CD4-positive, alpha-beta T cell (primary cell): Measurements from ENCODE around the gene CPNE4. TPM values are rescaled to one million over a fixed set of nuclear protein-coding genes. Genes with fewer than 3 reads are reported as not detected.

ENCODE experiments used
- ATAC-seq: fragments of 200-7000 bp; cut with Tn5 transposase; one replicate; pipeline ENCODE4 v1.10.0; 2022; ENCODE audit warnings: mild to moderate bottlenecking; ENCODE audit not compliant: poor library complexity
- CTCF ChIA-PET: fragments of 350-600 bp; sonication (Branson Sonifier 250); formaldehyde crosslinking; loops from one replicate; lab custom pipeline; 2021; ENCODE audit warnings: antibody characterized with exemption, inconsistent platforms; lab: Charles Lee
- POLR2A ChIA-PET: fragments of 350-600 bp; sonication (Branson Sonifier 250); formaldehyde crosslinking; loops from one replicate; lab custom pipeline; 2021; ENCODE audit warnings: antibody characterized with exemption, inconsistent platforms; lab: Charles Lee
- DNase-seq, 14 experiments: peaks; one replicate each; pipeline ENCODE4 v3.0.0-alpha.2; 2013 to 2020; ENCODE audit warnings: mixed read lengths in 2 of 14
- H3K27ac ChIP-seq, 2 donors: one replicate each; pipeline versions ENCODE4 v1.5.1 to v1.7.0; 2013; ENCODE audit warnings: low read length in 2 of 2, low read depth in 1 of 2, mild to moderate bottlenecking in 1 of 2
- H3K27me3 ChIP-seq, 2 experiments: 1 replicate in 1 of 2; 2 replicates in 1 of 2; pipeline versions ENCODE4 v1.6.1 to v1.7.0; 2013; ENCODE audit warnings: low read length in 2 of 2, control low read depth in 1 of 2, mild to moderate bottlenecking in 1 of 2, moderate library complexity in 1 of 2; ENCODE audit not compliant: insufficient read depth in 2 of 2, control insufficient read depth in 1 of 2
- H3K36me3 ChIP-seq: one replicate; pipeline ENCODE4 v1.6.1; 2013; ENCODE audit warnings: low read length, control low read depth; ENCODE audit not compliant: insufficient read depth
- H3K4me1 ChIP-seq: one replicate; pipeline ENCODE4 v1.6.1; 2013; ENCODE audit warnings: low read length, control low read depth; ENCODE audit not compliant: insufficient read depth
- H3K4me3 ChIP-seq: one replicate; pipeline ENCODE4 v1.5.1; 2013; ENCODE audit warnings: mild to moderate bottlenecking, low read length, moderate library complexity
- H3K9me3 ChIP-seq, 2 experiments: 1 replicate in 1 of 2; 2 replicates in 1 of 2; pipeline versions ENCODE4 v1.6.1 to v1.7.0; 2013; ENCODE audit warnings: low read length in 2 of 2, mild to moderate bottlenecking in 2 of 2, control low read depth in 1 of 2, moderate library complexity in 1 of 2; ENCODE audit not compliant: control insufficient read depth in 1 of 2, insufficient read depth in 1 of 2
- H3K27ac Mint-ChIP-seq: one replicate; pipeline ENCODE4 v1.8.0; 2020; ENCODE audit warnings: mixed read lengths
- H3K27me3 Mint-ChIP-seq: one replicate; pipeline ENCODE4 v1.8.0; 2021; ENCODE audit warnings: mixed read lengths
- H3K36me3 Mint-ChIP-seq: one replicate; pipeline ENCODE4 v1.8.0; 2021; ENCODE audit warnings: low read depth, mixed read lengths
- H3K4me1 Mint-ChIP-seq: one replicate; pipeline ENCODE4 v1.8.0; 2021; ENCODE audit warnings: low read depth, mixed read lengths
- H3K4me3 Mint-ChIP-seq: one replicate; pipeline ENCODE4 v1.8.0; 2020; ENCODE audit warnings: mild to moderate bottlenecking, mixed read lengths
- H3K9me3 Mint-ChIP-seq: one replicate; pipeline ENCODE4 v1.8.0; 2020; ENCODE audit warnings: mixed read lengths
- CTCF ChIP-seq: fragments of 200-600 bp; IDR thresholded peaks from one replicate; pipeline ENCODE4 v1.8.0; 2022; ENCODE audit warnings: antibody characterized with exemption, mild to moderate bottlenecking
- intact Hi-C, 2 experiments: fragments of 100-400 bp; cut with DNase I in 1 of 2; cut with micrococcal nuclease in 1 of 2; formaldehyde crosslinking; loops; one replicate each; pipeline versions ENCODE4 v1.15.1 to v1.9.0; 2023 to 2025; cut with DNase I, micrococcal nuclease
- total RNA-seq, 174 experiments: library from RNA in 2 of 174; stranded (reverse) in 2 of 174; gene quantifications; one replicate each; pipeline ENCODE4 v1.2.3 and lab custom pipeline; 2021 to 2026

CPNE4 gene
- total RNA-seq, 2 experiments from 2014 or later = not detected

- intact Hi-C loops = no loop called here
- H3K9me3 ChIP-seq = no peaks in the 10 kb centered on the region
- no peaks in the 10 kb centered on the region for H3K36me3 ChIP-seq
- Mint-ChIP-seq H3K9me3 (no peaks in the 10 kb centered on the region), H3K27me3 (peaks cover 14% of the 10 kb centered on the region), H3K4me3 (no peak overlapping the region), H3K27ac (no peak overlapping the region), H3K4me1 (no peaks in the 10 kb centered on the region), H3K36me3 (no peaks in the 10 kb centered on the region)
- H3K27me3 ChIP-seq = no peaks in the 10 kb centered on the region
- POLR2A ChIA-PET = no interaction called here
- DNase-seq (no peak), ATAC-seq (no peak)
- CTCF ChIA-PET = no interaction called here
- no peak overlapping the region for H3K27ac ChIP-seq
- no peak for TF ChIP-seq CTCF
- H3K4me3 ChIP-seq = no peak overlapping the region
- no peaks in the 10 kb centered on the region for H3K4me1 ChIP-seq
These were observed 230.2 kb downstream of the CPNE4 start for GRCh38 chr3:131804565-131805133.

GRCh38 chr3:131803113-131803512 is 231.7 kb downstream of the CPNE4 start:
- H3K9me3 ChIP-seq = no peaks in the 10 kb centered on the region
- no peaks in the 10 kb centered on the region for H3K36me3 ChIP-seq
- TF ChIP-seq CTCF = no peak
- H3K27me3 ChIP-seq = no peaks in the 10 kb centered on the region
- ATAC-seq = no peak
- Mint-ChIP-seq H3K27ac (no peak overlapping the region), H3K4me3 (no peak overlapping the region), H3K36me3 (no peaks in the 10 kb centered on the region), H3K27me3 (peaks cover 14% of the 10 kb centered on the region), H3K4me1 (no peaks in the 10 kb centered on the region), H3K9me3 (no peaks in the 10 kb centered on the region)
- no peak overlapping the region for H3K27ac ChIP-seq
- CTCF ChIA-PET = no interaction called here
- no peak overlapping the region for H3K4me3 ChIP-seq
- intact Hi-C loops = no loop called here
- POLR2A ChIA-PET = no interaction called here
- DNase-seq = no peak
- H3K4me1 ChIP-seq = no peaks in the 10 kb centered on the region

DNA sequence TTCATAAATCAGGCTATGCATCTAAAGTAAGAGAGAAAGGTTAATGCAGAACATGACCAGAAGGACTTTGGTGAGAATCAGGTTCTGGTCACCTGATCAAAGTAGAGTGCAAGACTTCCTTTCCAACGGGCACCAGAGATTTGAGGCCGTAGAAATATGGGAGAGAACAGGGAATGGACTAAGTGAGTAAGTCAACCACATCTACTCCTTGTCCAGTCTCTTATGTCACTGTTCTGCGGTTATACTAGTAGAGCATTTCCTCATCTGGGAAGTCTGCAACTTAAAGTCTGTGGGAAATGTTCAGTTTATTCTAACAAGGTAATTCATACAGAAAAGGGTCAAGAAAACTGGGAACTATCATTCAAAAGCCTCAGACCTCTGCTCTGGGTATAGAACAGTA is 232.8 kb downstream of the CPNE4 start:
- Mint-ChIP-seq H3K36me3 (no peaks in the 10 kb centered on the region), H3K27me3 (peaks cover 14% of the 10 kb centered on the region), H3K9me3 (no peaks in the 10 kb centered on the region), H3K4me1 (no peaks in the 10 kb centered on the region), H3K4me3 (no peak overlapping the region), H3K27ac (no peak overlapping the region)
- no peak for TF ChIP-seq CTCF
- Histone ChIP-seq H3K4me3 (no peak overlapping the region), H3K27ac (no peak overlapping the region), H3K4me1 (no peaks in the 10 kb centered on the region), H3K9me3 (no peaks in the 10 kb centered on the region), H3K27me3 (no peaks in the 10 kb centered on the region), H3K36me3 (no peaks in the 10 kb centered on the region)
- DNase-seq (no peak), ATAC-seq (no peak)
- POLR2A ChIA-PET = no interaction called here
- intact Hi-C loops = no loop called here
- CTCF ChIA-PET = no interaction called here
